ENCODE data around the gene IER5. TPM values are rescaled to one million over a fixed set of nuclear protein-coding genes. Genes with fewer than 3 reads are reported as not detected.

IER5 gene
- total RNA-seq, 2 experiments from 2014 or later, result 45.2 to 45.9 TPM

DNA sequence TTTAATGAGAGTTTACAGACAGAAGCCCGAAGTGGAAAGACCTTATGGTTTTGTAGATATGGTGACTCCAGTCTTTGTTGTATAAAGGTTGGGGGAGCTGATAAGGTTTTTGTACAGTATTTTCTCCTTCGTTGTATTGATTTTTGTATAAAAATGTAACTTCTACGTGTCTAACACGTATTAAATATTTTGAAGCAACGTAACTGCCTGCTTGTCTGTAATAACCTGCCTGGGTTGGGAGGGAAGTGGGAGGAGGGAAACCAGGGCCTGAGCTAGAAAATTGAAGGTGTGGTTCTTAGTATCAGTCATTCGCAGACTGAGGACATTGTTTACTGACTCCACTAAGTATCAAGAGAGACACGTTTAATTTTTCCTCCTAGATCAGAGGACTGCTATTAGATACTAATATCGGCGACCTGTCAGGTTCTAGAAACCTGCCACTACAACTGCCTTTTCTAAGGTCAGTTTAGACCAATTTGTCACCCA is 2.2 kb downstream of the IER5 start:
- ChIA-PET CTCF (interaction anchor here (0.6 to 5.0 kb wide), 10 partner anchors 10 to 69 kb away, joined by 3 to 42 read pairs (median 3); no protein-coding TSS in a partner anchor), POLR2A (interaction anchor here (0.6 to 3.3 kb wide), 9 partner anchors 9 to 78 kb away, joined by 4 to 49 read pairs (median 11); partner anchors contain the start of genes MR1 and STX6)

DNA sequence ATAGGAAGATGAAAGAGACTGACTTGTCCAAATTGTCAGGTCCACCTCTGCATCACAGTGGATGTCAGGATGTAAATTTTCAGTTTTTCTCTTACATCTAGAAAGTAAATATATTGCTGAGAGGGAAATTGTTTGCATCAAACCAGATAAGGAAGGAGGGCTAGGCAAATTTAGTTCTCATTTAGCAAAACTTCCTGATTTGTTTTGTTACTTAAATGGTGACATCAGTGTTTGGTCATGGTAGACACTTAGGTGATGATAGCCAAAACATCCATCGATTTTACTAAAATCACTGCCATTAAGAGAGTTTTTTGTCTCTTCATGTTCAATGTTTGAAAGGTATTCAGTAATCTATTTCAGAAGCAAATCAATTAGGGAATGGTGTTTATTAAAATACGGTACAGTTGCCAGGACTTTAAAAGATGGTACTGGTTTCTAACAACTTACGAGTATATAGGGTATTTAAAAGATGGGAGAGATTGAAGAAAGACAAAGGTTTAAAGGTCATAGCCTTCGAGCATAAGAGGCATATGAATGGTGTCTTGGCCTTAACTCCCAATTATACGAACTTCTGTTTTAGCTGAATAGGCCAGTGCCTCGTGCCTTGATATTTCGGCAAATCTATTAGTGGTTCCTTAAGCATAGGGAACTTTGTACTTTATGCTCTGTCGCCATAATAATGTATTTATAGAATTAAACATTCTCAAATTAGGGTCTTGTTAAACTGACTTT is 3.0 kb downstream of the IER5 start:
- ChIA-PET CTCF (interaction anchor here (0.9 to 5.0 kb wide), 5 partner anchors 9 to 70 kb away, joined by 3 to 42 read pairs (median 6); no protein-coding TSS in a partner anchor), POLR2A (interaction anchor here (1.4 to 3.3 kb wide), 7 partner anchors 8 to 69 kb away, joined by 6 to 49 read pairs (median 17); partner anchors contain the start of gene STX6)

GRCh38 chr1:181092056-181092455 is 3.6 kb downstream of the IER5 start:
- CTCF ChIA-PET, result interaction anchor here (1.6 to 5.0 kb wide), 2 partner anchors 42 to 49 kb away, joined by 4 to 42 read pairs; no protein-coding TSS in a partner anchor
- POLR2A ChIA-PET, result no interaction called here

- POLR2A ChIA-PET, result no interaction called here
- CTCF ChIA-PET, result interaction anchor here (1.0 to 5.0 kb wide), 2 partner anchors 9 to 49 kb away, joined by 3 to 42 read pairs; no protein-coding TSS in a partner anchor
Measured at GRCh38 chr1:181092883-181093458, 4.5 kb downstream of the IER5 start.

GRCh38 chr1:181094416-181095212 is 6.1 kb downstream of the IER5 start:
- ChIA-PET CTCF (no interaction called here), POLR2A (no interaction called here)

DNA sequence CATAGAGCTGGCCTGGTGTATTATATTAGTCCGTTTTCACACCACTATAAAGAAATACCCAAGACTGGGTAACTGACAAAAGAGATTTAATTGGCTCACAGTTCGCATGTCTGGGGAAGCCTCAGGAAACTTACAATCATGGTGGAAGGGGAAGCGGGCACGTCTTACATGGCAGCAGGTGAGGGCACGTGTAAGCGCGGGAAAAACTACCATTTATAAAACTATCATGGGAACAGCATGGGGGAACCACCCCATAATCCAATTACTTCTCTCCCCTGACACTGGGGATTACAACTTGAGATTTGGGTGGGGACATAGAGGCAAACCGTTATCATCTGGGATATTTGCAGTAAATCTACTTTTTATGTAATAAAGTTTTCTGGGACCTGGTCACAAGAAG is 6.8 kb downstream of the IER5 start:
- ChIA-PET POLR2A (no interaction called here), CTCF (no interaction called here)

DNA sequence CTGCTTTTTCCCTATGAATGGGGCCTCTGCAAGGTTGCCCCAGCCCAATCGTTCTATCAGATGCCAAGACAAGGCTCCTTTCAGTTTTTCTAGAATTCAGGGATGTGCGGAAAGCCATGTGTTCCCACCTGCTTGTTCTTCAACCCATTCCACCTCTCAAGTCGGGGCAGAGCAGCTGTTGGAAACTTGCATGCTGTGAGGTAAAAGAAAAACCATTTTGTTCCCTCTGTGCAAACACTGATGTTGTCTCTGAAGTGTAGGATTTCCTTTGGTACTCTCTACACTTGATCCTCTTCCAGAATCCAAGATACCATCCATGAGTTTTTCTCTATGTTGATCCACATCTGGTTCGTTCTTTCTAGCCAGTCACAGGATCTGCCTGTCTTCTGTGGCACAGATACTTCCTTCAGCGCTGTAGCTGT is 7.3 kb downstream of the IER5 start:
- CTCF ChIA-PET, result interaction anchor here (3.7 kb wide), 1 partner anchor 46 kb away, joined by 30 read pairs; no protein-coding TSS in a partner anchor
- POLR2A ChIA-PET, result interaction anchor here (0.6 kb wide), 1 partner anchor 74 kb away, joined by 5 read pairs; no protein-coding TSS in a partner anchor

DNA sequence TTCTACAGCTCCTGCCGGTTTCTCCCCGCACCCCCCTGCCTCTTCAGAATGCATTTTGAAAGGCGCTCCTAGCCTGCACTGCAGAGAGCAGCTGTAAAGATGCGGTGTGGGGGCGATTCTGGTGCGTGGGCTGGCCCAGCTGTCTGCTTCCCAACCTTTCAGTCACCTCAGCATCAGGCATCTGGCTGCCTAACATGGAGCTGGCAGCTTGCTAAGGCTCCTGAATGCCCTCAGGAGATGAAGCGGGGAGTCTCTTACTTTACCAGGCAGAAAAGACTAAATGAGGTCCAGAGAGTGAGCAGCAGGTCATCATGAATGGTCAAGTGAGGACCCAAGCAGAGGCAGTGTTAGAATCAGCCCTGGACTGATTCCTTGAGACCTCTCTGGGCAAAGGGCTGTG is 8.7 kb downstream of the IER5 start:
- CTCF ChIA-PET, result interaction anchor here (1.1 to 3.7 kb wide), 3 partner anchors 44 to 62 kb away, joined by 3 to 30 read pairs (median 6); no protein-coding TSS in a partner anchor
- POLR2A ChIA-PET, result no interaction called here

GRCh38 chr1:181099152-181100014 is 10.9 kb downstream of the IER5 start:
- CTCF ChIA-PET, result interaction anchor here (1.2 to 3.7 kb wide), 3 partner anchors 18 to 42 kb away, joined by 3 to 30 read pairs (median 5); no protein-coding TSS in a partner anchor

DNA sequence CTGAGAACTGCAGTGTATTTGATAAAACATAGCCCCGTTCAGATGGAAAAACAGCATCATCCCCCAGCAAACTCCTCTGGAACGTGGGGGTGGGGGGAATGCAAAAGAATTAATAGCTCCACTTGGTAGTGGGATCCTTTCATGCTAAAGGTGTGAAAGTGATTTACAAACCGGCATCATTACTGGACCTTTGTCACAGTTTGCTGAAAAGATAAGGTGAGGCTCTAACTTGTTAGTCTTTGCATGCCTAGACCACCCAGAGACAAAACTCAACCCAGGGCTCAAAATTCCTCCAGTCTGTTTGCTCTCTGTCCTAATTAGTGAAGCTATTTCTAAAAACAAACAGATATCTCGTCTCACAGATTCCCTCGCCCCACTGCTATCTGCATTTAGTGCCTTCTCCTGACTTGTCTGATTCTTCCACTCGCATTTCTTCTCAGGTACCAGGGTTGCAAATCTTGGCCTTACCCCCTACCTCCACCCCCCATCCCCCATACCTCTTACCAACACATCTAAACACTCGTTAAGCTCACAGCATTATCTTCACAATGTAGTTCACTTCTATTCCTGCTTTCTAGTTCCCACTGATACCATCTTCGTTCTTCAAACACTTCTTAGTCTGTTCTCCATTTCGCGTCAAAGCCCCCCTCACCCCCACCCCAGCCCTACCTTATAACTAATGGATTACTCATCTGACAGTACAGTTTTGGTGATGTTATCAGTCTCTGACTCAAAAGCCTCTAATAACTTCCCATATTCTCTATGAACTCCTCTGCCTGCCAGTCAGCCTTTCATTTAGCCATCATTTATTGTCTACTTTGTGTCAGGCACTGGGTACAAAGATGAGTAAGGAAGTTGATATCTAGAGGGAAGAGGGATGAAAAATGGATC is 11.8 kb downstream of the IER5 start:
- POLR2A ChIA-PET, result interaction anchor here (1.0 to 3.2 kb wide), 4 partner anchors 10 to 56 kb away, joined by 3 to 25 read pairs (median 8); partner anchors contain the start of gene IER5
- CTCF ChIA-PET, result interaction anchor here (0.8 to 1.7 kb wide), 4 partner anchors 10 to 42 kb away, joined by 3 to 5 read pairs (median 4); no protein-coding TSS in a partner anchor

More at GRCh38 chr1:181099152-181100014, 10.9 kb downstream of the IER5 start:
- POLR2A ChIA-PET, result interaction anchor here (0.5 to 3.2 kb wide), 6 partner anchors 9 to 1741 kb away, joined by 3 to 25 read pairs (median 6); partner anchors contain the start of gene IER5

- POLR2A ChIA-PET, result interaction anchor here (2.7 to 3.2 kb wide), 2 partner anchors 10 to 12 kb away, joined by 11 to 25 read pairs; partner anchors contain the start of gene IER5
- CTCF ChIA-PET, result interaction anchor here (1.2 to 1.7 kb wide), 2 partner anchors 17 to 40 kb away, joined by 3 to 5 read pairs; no protein-coding TSS in a partner anchor
Measured at GRCh38 chr1:181100934-181101333, 12.4 kb downstream of the IER5 start.

- POLR2A ChIA-PET, result interaction anchor here (1.5 kb wide), 1 partner anchor 57 kb away, joined by 3 read pairs; no protein-coding TSS in a partner anchor
- CTCF ChIA-PET, result interaction anchor here (0.5 to 1.7 kb wide), 2 partner anchors 16 to 1402 kb away, joined by 3 to 6 read pairs; no protein-coding TSS in a partner anchor
Measured at GRCh38 chr1:181101581-181102226, 13.2 kb downstream of the IER5 start.

- CTCF ChIA-PET, result interaction anchor here (0.8 to 4.6 kb wide), 3 partner anchors 12 to 39 kb away, joined by 3 to 32 read pairs (median 3); no protein-coding TSS in a partner anchor
- POLR2A ChIA-PET, result interaction anchor here (1.1 to 1.5 kb wide), 2 partner anchors 15 to 59 kb away, joined by 3 read pairs; partner anchors contain the start of gene IER5
Measured at GRCh38 chr1:181102841-181103240, 14.3 kb downstream of the IER5 start.

DNA sequence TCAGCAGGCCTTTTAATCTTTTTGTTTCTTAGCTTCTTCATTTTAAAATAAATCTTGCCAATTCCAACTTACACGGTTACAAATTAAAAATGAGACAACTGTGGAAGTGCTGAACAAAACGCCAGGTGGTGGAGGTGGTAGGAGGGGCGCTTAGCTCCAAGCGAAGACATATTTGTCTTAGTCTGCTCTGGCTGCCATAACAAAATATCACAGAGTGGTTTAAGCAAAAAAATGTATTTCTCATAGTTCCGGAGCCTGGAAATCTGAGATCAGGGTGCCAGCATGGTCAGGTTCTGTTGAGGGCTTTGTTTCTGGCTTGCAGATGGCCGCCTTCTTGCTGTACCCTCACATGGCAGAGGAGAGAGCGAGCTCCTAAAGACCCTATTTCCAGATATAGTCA is 14.9 kb downstream of the IER5 start:
- POLR2A ChIA-PET, result interaction anchor here (1.1 to 2.2 kb wide), 2 partner anchors 13 to 15 kb away, joined by 3 to 21 read pairs; partner anchors contain the start of gene IER5
- CTCF ChIA-PET, result interaction anchor here (0.8 to 4.6 kb wide), 3 partner anchors 13 to 38 kb away, joined by 3 to 32 read pairs (median 3); no protein-coding TSS in a partner anchor

- POLR2A ChIA-PET, result interaction anchor here (1.0 to 2.4 kb wide), 6 partner anchors 14 to 67 kb away, joined by 4 to 21 read pairs (median 6); partner anchors contain the start of gene IER5
- CTCF ChIA-PET, result interaction anchor here (1.5 to 4.6 kb wide), 3 partner anchors 14 to 66 kb away, joined by 6 to 32 read pairs (median 10); no protein-coding TSS in a partner anchor
Measured at GRCh38 chr1:181104042-181104789, 15.7 kb downstream of the IER5 start.

Measured in activated CD8-positive, alpha-beta memory T cell treated with anti-CD3 and anti-CD28 coated beads for 36 hours (primary cell).